GM23248 (cell line): ENCODE measurements around the gene WDR70. TPM values are rescaled to one million over a fixed set of nuclear protein-coding genes. Genes with fewer than 3 reads are reported as not detected.
"Not testable (repeated sequence)": the region's sequence is repeated elsewhere in the genome, so short reads cannot be mapped to it uniquely, and the experiment has no call there.

ENCODE experiments used
- DNase-seq: peaks from one replicate; pipeline ENCODE4 v3.0.0-alpha.2; 2015
- H2AFZ ChIP-seq: fragments of 200-600 bp; sonication (generic); 2 replicates; pipeline ENCODE4 v1.6.1; 2016; ENCODE audit warnings: antibody characterized with exemption
- H3F3A ChIP-seq: fragments of 200-600 bp; sonication (generic); 2 replicates; pipeline ENCODE4 v1.6.1; 2016; ENCODE audit warnings: mild to moderate bottlenecking, antibody characterized with exemption, mixed run types; ENCODE audit not compliant: insufficient read depth
- H3K27ac ChIP-seq: fragments of 200-600 bp; sonication (generic); 2 replicates; pipeline ENCODE4 v1.5.1; 2016; ENCODE audit warnings: mild to moderate bottlenecking
- H3K27me3 ChIP-seq: fragments of 200-600 bp; sonication (generic); replicated peaks from 2 replicates; pipeline ENCODE4 v1.6.1; 2016; ENCODE audit warnings: mild to moderate bottlenecking; ENCODE audit not compliant: insufficient read depth
- H3K36me3 ChIP-seq: fragments of 200-600 bp; sonication (generic); 2 replicates; pipeline ENCODE4 v1.6.1; 2016; ENCODE audit warnings: low read depth, mild to moderate bottlenecking
- H3K4me1 ChIP-seq: fragments of 200-600 bp; sonication (generic); 2 replicates; pipeline ENCODE4 v1.6.1; 2016; ENCODE audit warnings: mild to moderate bottlenecking; ENCODE audit not compliant: insufficient read depth
- H3K4me2 ChIP-seq: fragments of 200-600 bp; sonication (generic); one replicate; pipeline ENCODE4 v1.6.1; 2016; ENCODE audit warnings: mild to moderate bottlenecking; ENCODE audit not compliant: unreplicated experiment
- H3K4me3 ChIP-seq: fragments of 200-600 bp; sonication (generic); 2 replicates; pipeline ENCODE4 v1.5.1; 2016; ENCODE audit warnings: mild to moderate bottlenecking
- H3K79me2 ChIP-seq: fragments of 200-600 bp; sonication (generic); 2 replicates; pipeline ENCODE4 v1.6.1; 2016; ENCODE audit warnings: mild to moderate bottlenecking; ENCODE audit not compliant: insufficient read depth
- H3K9ac ChIP-seq: fragments of 200-600 bp; sonication (generic); 2 replicates; pipeline ENCODE4 v1.6.1; 2016; ENCODE audit warnings: mild to moderate bottlenecking
- H3K9me2 ChIP-seq: fragments of 200-600 bp; sonication (generic); 2 replicates; pipeline ENCODE4 v1.6.1; 2016; ENCODE audit warnings: mixed run types, mild to moderate bottlenecking, moderate library complexity; ENCODE audit not compliant: insufficient read depth
- H3K9me3 ChIP-seq: fragments of 200-600 bp; sonication (generic); one replicate; pipeline ENCODE4 v1.6.1; 2017; ENCODE audit warnings: low read depth
- H4K20me1 ChIP-seq: fragments of 200-600 bp; sonication (generic); 2 replicates; pipeline ENCODE4 v1.6.0; 2016; ENCODE audit not compliant: insufficient read depth
- EZH2 ChIP-seq: fragments of 200-600 bp; sonication (generic); IDR thresholded peaks from 2 replicates; pipeline ENCODE4 v1.6.1; 2018; ENCODE audit warnings: antibody characterized with exemption, mild to moderate bottlenecking; ENCODE audit not compliant: insufficient read depth, poor library complexity, severe bottlenecking
- EZH2phosphoT487 ChIP-seq: fragments of 200-600 bp; sonication (generic); IDR thresholded peaks from 2 replicates; pipeline ENCODE4 v1.6.1; 2018; ENCODE audit warnings: antibody characterized with exemption, moderate library complexity, mild to moderate bottlenecking, low read depth; ENCODE audit not compliant: insufficient read depth
- whole genome bisulfite sequencing, 2 experiments: methylation state at CpG; one replicate each; pipeline ENCODE4 v1.1.6; 2015 to 2017; ENCODE audit warnings: low lambda C conversion rate in 2 of 2, low coverage in 1 of 2; ENCODE audit errors: missing lambda C conversion rate in 2 of 2; 5-methylcytosine and 5-hydroxymethylcytosine counted together
- in situ Hi-C: fragments of 300-500 bp; cut with MboI; formaldehyde crosslinking; loops from 2 replicates; pipeline ENCODE4 v1.15.0; 2020
- polyA plus RNA-seq: library from polyadenylated mRNA; unstranded; fragments of >200 nt; fragmentation: Nextera tagmentation; extraction: Ambion mirVana; gene quantifications from 2 replicates; pipeline ENCODE4 v1.2.1, GENCODE V29; 2016
- total RNA-seq: library from RNA; depleted of rRNA; stranded (reverse); fragments of >200 nt; shearing (Covaris generic); gene quantifications from 2 replicates; pipeline ENCODE4 v1.2.3, GENCODE V29; 2014

WDR70 gene
- total and polyA plus RNA-seq, 2 experiments from 2014 or later = 20.8 to 24.9 TPM

GRCh38 chr5:37463191-37464051 is 84.3 kb downstream of the WDR70 start:
- H4K20me1 ChIP-seq, H3K9me2 ChIP-seq, H3K4me2 ChIP-seq, H3K79me2 ChIP-seq, H3F3A ChIP-seq, H3K27ac ChIP-seq, DNase-seq, H3K9ac ChIP-seq, H3K27me3 ChIP-seq, H3K36me3 ChIP-seq, H3K9me3 ChIP-seq, H3K4me1 ChIP-seq, in situ Hi-C loops, H2AFZ ChIP-seq, H3K4me3 ChIP-seq: not testable (repeated sequence)
- WGBS, 2 experiments = 96 to 100% methylated on average over 7 of the region's 7 CpGs

- H3K4me1 ChIP-seq, H3K79me2 ChIP-seq, H3K9ac ChIP-seq, H3K9me3 ChIP-seq, H3K9me2 ChIP-seq, H4K20me1 ChIP-seq, H3K27ac ChIP-seq, in situ Hi-C loops, H3K4me2 ChIP-seq, H2AFZ ChIP-seq, H3K36me3 ChIP-seq, H3F3A ChIP-seq, H3K27me3 ChIP-seq, H3K4me3 ChIP-seq: not testable (repeated sequence)
- DNase-seq = peak; percentile 21
- 8 to 11% methylated on average over 2 of the region's 2 CpGs for WGBS, 2 experiments
Measured at GRCh38 chr5:37464581-37464980, 85.5 kb downstream of the WDR70 start.

- H3K27ac ChIP-seq = peak overlapping the region; percentile 42
- H2AFZ ChIP-seq, H3F3A ChIP-seq, H3K9me2 ChIP-seq, H3K27me3 ChIP-seq, H3K4me1 ChIP-seq, H4K20me1 ChIP-seq, H3K4me3 ChIP-seq, H3K4me2 ChIP-seq, H3K9ac ChIP-seq, in situ Hi-C loops, H3K9me3 ChIP-seq, H3K79me2 ChIP-seq, H3K36me3 ChIP-seq: not testable (repeated sequence)
- DNase-seq = peak; percentile 75
- 83 to 92% methylated on average over 1 of the region's 1 CpG for WGBS, 2 experiments
Measured at GRCh38 chr5:37469383-37469782, 90.3 kb downstream of the WDR70 start.

- WGBS, 2 experiments = 63 to 65% methylated on average over 3 of the region's 3 CpGs
- in situ Hi-C loops = no loop called here
Measured at GRCh38 chr5:37471666-37472197, 92.6 kb downstream of the WDR70 start.

GRCh38 chr5:37477426-37477825 is 98.3 kb downstream of the WDR70 start:
- no peak for DNase-seq
- Histone ChIP-seq H3K4me3 (no peak overlapping the region), H2AFZ (no peak overlapping the region), H3K9me2 (no peaks in the 10 kb centered on the region), H3F3A (no peaks in the 10 kb centered on the region), H3K27ac (no peak overlapping the region), H4K20me1 (no peaks in the 10 kb centered on the region), H3K27me3 (no peaks in the 10 kb centered on the region), H3K4me2 (no peak overlapping the region), H3K4me1 (no peaks in the 10 kb centered on the region), H3K36me3 (peaks cover 4% of the 10 kb centered on the region; the same call in 1 of the 2 replicates), H3K79me2 (peaks cover 8% of the 10 kb centered on the region; the same call in 1 of the 2 replicates), H3K9me3 (no peaks in the 10 kb centered on the region), H3K9ac (no peak overlapping the region)
- TF ChIP-seq EZH2 = no peak
- no peak for TF ChIP-seq EZH2phosphoT487
- in situ Hi-C loops = no loop called here

More at GRCh38 chr5:37471666-37472197, 92.6 kb downstream of the WDR70 start:
- no peaks in the 10 kb centered on the region for H3K9me3 ChIP-seq
- H4K20me1 ChIP-seq = no peaks in the 10 kb centered on the region
- H3K27ac ChIP-seq = no peak overlapping the region
- H3F3A ChIP-seq = no peaks in the 10 kb centered on the region
- no peak overlapping the region for H3K9ac ChIP-seq
- no peak overlapping the region for H3K4me3 ChIP-seq
- no peaks in the 10 kb centered on the region for H3K4me1 ChIP-seq
- no peak for TF ChIP-seq EZH2
- TF ChIP-seq EZH2phosphoT487 = no peak
- no peak for DNase-seq
- H3K4me2 ChIP-seq = no peak overlapping the region
- H3K36me3 ChIP-seq = no peaks in the 10 kb centered on the region
- peaks cover 8% of the 10 kb centered on the region for H3K79me2 ChIP-seq
- no peaks in the 10 kb centered on the region for H3K27me3 ChIP-seq
- H2AFZ ChIP-seq = no peak overlapping the region
- H3K9me2 ChIP-seq = no peaks in the 10 kb centered on the region
